ENCODE results near the gene CD52.

DNA sequence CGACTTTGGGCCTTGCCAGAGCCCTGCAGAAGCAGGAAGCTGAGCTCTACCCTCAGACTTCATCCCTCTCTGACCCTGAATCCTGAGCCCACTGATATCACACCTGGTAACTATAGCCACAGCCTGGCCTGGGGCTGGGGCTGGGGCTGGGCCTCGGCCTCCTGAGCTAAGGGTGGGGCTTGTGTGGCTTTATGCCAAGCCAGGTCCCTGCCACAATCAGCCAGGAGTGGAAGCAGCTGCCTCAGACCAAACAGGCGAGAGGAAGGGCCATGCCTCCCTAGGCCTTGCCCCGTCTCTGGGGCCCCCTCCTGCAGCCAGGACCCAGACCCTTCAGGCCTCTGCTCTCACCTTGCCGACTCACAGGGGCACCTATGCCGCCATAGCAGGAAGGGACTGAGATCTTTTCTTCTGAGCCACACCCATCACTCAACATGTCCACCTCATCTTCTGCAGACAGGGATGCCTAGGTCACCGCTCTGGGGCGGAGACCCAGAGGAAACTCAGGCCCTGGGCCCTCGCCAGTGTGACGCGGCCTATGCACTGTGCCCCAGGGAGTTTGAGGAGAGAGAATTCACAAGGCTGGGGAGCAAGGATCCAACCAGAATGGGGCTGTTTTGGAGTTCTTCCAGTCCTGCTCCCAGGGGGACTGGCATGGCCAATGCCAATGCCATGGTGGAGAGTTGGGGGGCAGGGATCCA is 17.0 kb upstream of the CD52 start:
- no peak for TF ChIP-seq POLR2AphosphoS5 (IDR thresholded peaks at IDR 0.05; ENCODE audit: low read depth)
- TF ChIP-seq, protein P1, sequence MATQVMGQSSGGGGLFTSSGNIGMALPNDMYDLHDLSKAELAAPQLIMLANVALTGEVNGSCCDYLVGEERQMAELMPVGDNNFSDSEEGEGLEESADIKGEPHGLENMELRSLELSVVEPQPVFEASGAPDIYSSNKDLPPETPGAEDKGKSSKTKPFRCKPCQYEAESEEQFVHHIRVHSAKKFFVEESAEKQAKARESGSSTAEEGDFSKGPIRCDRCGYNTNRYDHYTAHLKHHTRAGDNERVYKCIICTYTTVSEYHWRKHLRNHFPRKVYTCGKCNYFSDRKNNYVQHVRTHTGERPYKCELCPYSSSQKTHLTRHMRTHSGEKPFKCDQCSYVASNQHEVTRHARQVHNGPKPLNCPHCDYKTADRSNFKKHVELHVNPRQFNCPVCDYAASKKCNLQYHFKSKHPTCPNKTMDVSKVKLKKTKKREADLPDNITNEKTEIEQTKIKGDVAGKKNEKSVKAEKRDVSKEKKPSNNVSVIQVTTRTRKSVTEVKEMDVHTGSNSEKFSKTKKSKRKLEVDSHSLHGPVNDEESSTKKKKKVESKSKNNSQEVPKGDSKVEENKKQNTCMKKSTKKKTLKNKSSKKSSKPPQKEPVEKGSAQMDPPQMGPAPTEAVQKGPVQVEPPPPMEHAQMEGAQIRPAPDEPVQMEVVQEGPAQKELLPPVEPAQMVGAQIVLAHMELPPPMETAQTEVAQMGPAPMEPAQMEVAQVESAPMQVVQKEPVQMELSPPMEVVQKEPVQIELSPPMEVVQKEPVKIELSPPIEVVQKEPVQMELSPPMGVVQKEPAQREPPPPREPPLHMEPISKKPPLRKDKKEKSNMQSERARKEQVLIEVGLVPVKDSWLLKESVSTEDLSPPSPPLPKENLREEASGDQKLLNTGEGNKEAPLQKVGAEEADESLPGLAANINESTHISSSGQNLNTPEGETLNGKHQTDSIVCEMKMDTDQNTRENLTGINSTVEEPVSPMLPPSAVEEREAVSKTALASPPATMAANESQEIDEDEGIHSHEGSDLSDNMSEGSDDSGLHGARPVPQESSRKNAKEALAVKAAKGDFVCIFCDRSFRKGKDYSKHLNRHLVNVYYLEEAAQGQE (IDR thresholded peaks at IDR 0.05; ENCODE audit: insufficient replicate concordance, low read depth): no peak
- TF ChIP-seq, protein P2, sequence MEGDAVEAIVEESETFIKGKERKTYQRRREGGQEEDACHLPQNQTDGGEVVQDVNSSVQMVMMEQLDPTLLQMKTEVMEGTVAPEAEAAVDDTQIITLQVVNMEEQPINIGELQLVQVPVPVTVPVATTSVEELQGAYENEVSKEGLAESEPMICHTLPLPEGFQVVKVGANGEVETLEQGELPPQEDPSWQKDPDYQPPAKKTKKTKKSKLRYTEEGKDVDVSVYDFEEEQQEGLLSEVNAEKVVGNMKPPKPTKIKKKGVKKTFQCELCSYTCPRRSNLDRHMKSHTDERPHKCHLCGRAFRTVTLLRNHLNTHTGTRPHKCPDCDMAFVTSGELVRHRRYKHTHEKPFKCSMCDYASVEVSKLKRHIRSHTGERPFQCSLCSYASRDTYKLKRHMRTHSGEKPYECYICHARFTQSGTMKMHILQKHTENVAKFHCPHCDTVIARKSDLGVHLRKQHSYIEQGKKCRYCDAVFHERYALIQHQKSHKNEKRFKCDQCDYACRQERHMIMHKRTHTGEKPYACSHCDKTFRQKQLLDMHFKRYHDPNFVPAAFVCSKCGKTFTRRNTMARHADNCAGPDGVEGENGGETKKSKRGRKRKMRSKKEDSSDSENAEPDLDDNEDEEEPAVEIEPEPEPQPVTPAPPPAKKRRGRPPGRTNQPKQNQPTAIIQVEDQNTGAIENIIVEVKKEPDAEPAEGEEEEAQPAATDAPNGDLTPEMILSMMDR (IDR thresholded peaks at IDR 0.05; ENCODE audit: insufficient read depth, low read length): no peak
